Panc1 (cell line): ENCODE results near the gene INTS11. TPM values are rescaled to one million over a fixed set of nuclear protein-coding genes. Genes with fewer than 3 reads are reported as not detected.

ENCODE experiments used
- ATAC-seq: fragments of 200-7000 bp; cut with Tn5 transposase; 2 replicates; pipeline ENCODE4 v1.9.1; 2020; ENCODE audit warnings: mild to moderate bottlenecking, moderate library complexity
- BruUV-seq: library from RNA; stranded (reverse); fragments of 400-500 nt; replicated peaks from 2 replicates; lab custom pipeline; 2021; lab: Mats Ljungman, UMichigan
- CTCF ChIA-PET: fragments of 300-600 bp; sonication (Branson Sonifier 250); formaldehyde crosslinking; loops from one replicate; lab custom pipeline; 2022; ENCODE audit warnings: antibody characterized with exemption; lab: Charles Lee
- POLR2A ChIA-PET: fragments of 300-600 bp; sonication (Branson Sonifier 250); formaldehyde crosslinking; loops from one replicate; lab custom pipeline; 2022; ENCODE audit warnings: antibody characterized with exemption; lab: Charles Lee
- DNase-seq: peaks from one replicate; pipeline ENCODE4 v3.0.0-alpha.2; 2010; ENCODE audit warnings: low read depth, low spot score
- H3K27ac ChIP-seq: 2 replicates; pipeline ENCODE4 v1.5.1; 2011; ENCODE audit warnings: mild to moderate bottlenecking, low read length, inconsistent platforms
- H3K27me3 ChIP-seq: fragments of 200-500 bp; sonication (Bioruptor generic); 2 replicates; pipeline ENCODE4 v1.6.0; 2014; ENCODE audit warnings: low read length, inconsistent platforms; ENCODE audit not compliant: control insufficient read depth, insufficient read depth
- H3K36me3 ChIP-seq: fragments of 200-500 bp; sonication (Bioruptor generic); 2 replicates; pipeline ENCODE4 v1.5.1; 2014; ENCODE audit warnings: inconsistent platforms, mild to moderate bottlenecking, low read length, moderate library complexity; ENCODE audit not compliant: control insufficient read depth, insufficient read depth
- H3K4me1 ChIP-seq: 2 replicates; pipeline ENCODE4 v1.5.1; 2011; ENCODE audit warnings: inconsistent platforms, mild to moderate bottlenecking, low read length, moderate library complexity; ENCODE audit not compliant: control insufficient read depth, insufficient read depth
- H3K4me3 ChIP-seq, 2 experiments: 2 replicates each; pipeline ENCODE4 v1.5.1; 2011 to 2012; ENCODE audit warnings: low read depth in 2 of 2, low read length in 2 of 2, mild to moderate bottlenecking in 2 of 2, inconsistent platforms in 1 of 2, moderate library complexity in 1 of 2
- H3K9me3 ChIP-seq: fragments of 200-500 bp; sonication (Bioruptor generic); 2 replicates; pipeline ENCODE4 v1.5.1; 2014; ENCODE audit warnings: low read depth, mild to moderate bottlenecking, inconsistent platforms, low read length, moderate library complexity; ENCODE audit not compliant: control insufficient read depth, insufficient read depth
- CTCF ChIP-seq: fragments of 450-650 bp; IDR thresholded peaks from 2 replicates; pipeline ENCODE4 v1.5.1; 2017; ENCODE audit warnings: mild to moderate bottlenecking
- POLR2AphosphoS5 ChIP-seq: IDR thresholded peaks from 2 replicates; pipeline ENCODE4 v1.6.1; 2012; ENCODE audit warnings: mild to moderate bottlenecking, low read depth, low read length, moderate library complexity
- REST ChIP-seq, 2 experiments: IDR thresholded peaks; 2 replicates each; pipeline ENCODE4 v1.6.1; 2011 to 2012; ENCODE audit warnings: low read depth in 2 of 2, control low read depth in 1 of 2, low read length in 1 of 2, mild to moderate bottlenecking in 1 of 2, moderate library complexity in 1 of 2; ENCODE audit not compliant: insufficient read depth in 1 of 2
- SIN3A ChIP-seq: IDR thresholded peaks from 2 replicates; pipeline ENCODE4 v1.6.1; 2012; ENCODE audit warnings: low read depth, mild to moderate bottlenecking, low read length, moderate library complexity, borderline replicate concordance; ENCODE audit not compliant: insufficient read depth
- TCF7L2 ChIP-seq: IDR thresholded peaks from 2 replicates; pipeline ENCODE4 v1.6.1; 2011; ENCODE audit warnings: mild to moderate bottlenecking, low read depth, low read length, inconsistent platforms
- in situ Hi-C: cut with HindIII; loops from 2 replicates; pipeline ENCODE4 v1.10.0; 2016; ENCODE audit warnings: low sequenced_read_pairs, low pct_unique_long_range_greater_than_20kb
- intact Hi-C: fragments of 100-400 bp; cut with micrococcal nuclease; formaldehyde crosslinking; loops from one replicate; pipeline ENCODE4 v1.10.0; 2022; ENCODE audit not compliant: unreplicated experiment
- total RNA-seq: library from RNA; stranded (reverse); gene quantifications from one replicate; pipeline ENCODE4 v1.2.1, GENCODE V29; 2021; ENCODE audit not compliant: unreplicated experiment

INTS11 gene
- total RNA-seq, 1 experiment from 2014 or later: 114 TPM

- Histone ChIP-seq H3K4me3 (no peak overlapping the region), H3K27me3 (no peaks in the 10 kb centered on the region), H3K27ac (no peak overlapping the region), H3K4me1 (peaks cover 48% of the 10 kb centered on the region), H3K9me3 (no peaks in the 10 kb centered on the region), H3K36me3 (no peaks in the 10 kb centered on the region; the same call in none of the 2 replicates)
- in situ Hi-C loops (no loop called here), intact Hi-C loops (no loop called here)
- DNase-seq (no peak), ATAC-seq (no peak)
- BruUV-seq: no TSS peak
- ChIA-PET CTCF (no interaction called here), POLR2A (no interaction called here)
- no peak for TF ChIP-seq TCF7L2
- TF ChIP-seq REST (IDR thresholded peaks at IDR 0.05; ENCODE audit: insufficient read depth in 1 of 2, low read depth in 2 of 2, low read length in 1 of 2): no peak
- no peak for TF ChIP-seq CTCF
- no peak for TF ChIP-seq POLR2AphosphoS5
- TF ChIP-seq SIN3A: no peak
These were observed 2.0 kb downstream of the INTS11 start for GRCh38 chr1:1322418-1322817.

GRCh38 chr1:1321477-1321876 is 3.0 kb downstream of the INTS11 start:
- BruUV-seq: no TSS peak

More at GRCh38 chr1:1321477-1321876, 3.0 kb downstream of the INTS11 start:
- no peak overlapping the region for H3K27ac ChIP-seq
- ChIA-PET CTCF (no interaction called here), POLR2A (no interaction called here)
- peaks cover 47% of the 10 kb centered on the region for H3K4me1 ChIP-seq
- DNase-seq: no peak
- TF ChIP-seq CTCF: no peak
- TF ChIP-seq TCF7L2: no peak
- TF ChIP-seq SIN3A: no peak
- TF ChIP-seq REST (IDR thresholded peaks at IDR 0.05; ENCODE audit: insufficient read depth in 1 of 2, low read depth in 2 of 2, low read length in 1 of 2): no peak
- TF ChIP-seq POLR2AphosphoS5: no peak
- no peaks in the 10 kb centered on the region for H3K9me3 ChIP-seq
- H3K36me3 ChIP-seq: no peaks in the 10 kb centered on the region; the same call in none of the 2 replicates
- H3K27me3 ChIP-seq: no peaks in the 10 kb centered on the region
- intact Hi-C loops (no loop called here), in situ Hi-C loops (no loop called here)
- no peak for ATAC-seq
- H3K4me3 ChIP-seq: no peak overlapping the region
